Activated CD4-positive, alpha-beta T cell treated with anti-CD3 and anti-CD28 coated beads, Interleukin-2, Interleukin-4, amounts not matched to agents 100 ng/mL and 50 ng/mL, durations not matched to agents 16 hours and 8 hours (primary cell): Measurements from ENCODE around the gene NLRP7.
"Not testable (repeated sequence)": the region's sequence is repeated elsewhere in the genome, so short reads cannot be mapped to it uniquely, and the experiment has no call there.

Experiments
- DNase-seq: peaks from one replicate; pipeline ENCODE4 v3.0.0-alpha.2; 2020; ENCODE audit warnings: low spot score

NLRP7 gene

GRCh38 chr19:54919646-54920563 lies 27.4 kb downstream of the NLRP7 start:
- DNase-seq, result not testable (repeated sequence)

- no peak for DNase-seq
Observed at GRCh38 chr19:54918499-54918898, 28.8 kb downstream of the NLRP7 start.

- DNase-seq, result no peak
Observed at GRCh38 chr19:54916822-54917221, 30.5 kb downstream of the NLRP7 start.

DNA sequence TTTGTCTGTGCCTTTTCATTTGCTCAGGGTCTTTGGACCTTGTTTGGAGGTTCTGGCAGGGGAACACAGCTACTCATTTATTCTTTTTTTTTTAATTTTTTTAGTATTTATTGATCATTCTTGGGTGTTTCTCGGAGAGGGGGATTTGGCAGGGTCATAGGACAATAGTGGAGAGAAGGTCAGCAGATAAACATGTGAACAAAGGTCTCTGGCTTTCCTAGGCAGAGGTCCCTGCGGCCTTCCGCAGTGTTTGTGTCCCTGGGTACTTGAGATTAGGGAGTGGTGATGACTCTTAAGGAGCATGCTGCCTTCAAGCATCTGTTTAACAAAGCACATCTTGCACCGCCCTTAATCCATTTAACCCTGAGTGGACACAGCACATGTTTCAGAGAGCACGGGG lies 39.4 kb downstream of the NLRP7 start:
- not testable (repeated sequence) for DNase-seq

- no peak for DNase-seq
Observed at GRCh38 chr19:54906819-54907218, 40.5 kb downstream of the NLRP7 start.

GRCh38 chr19:54905803-54906511 lies 41.4 kb downstream of the NLRP7 start, which contains the start of gene NCR1:
Gene NCR1, plus strand, starts transcription at chr19:54906148. Its CDS starts 40 bp downstream, at chr19:54906188.
- peak; percentile 1 for DNase-seq

DNA sequence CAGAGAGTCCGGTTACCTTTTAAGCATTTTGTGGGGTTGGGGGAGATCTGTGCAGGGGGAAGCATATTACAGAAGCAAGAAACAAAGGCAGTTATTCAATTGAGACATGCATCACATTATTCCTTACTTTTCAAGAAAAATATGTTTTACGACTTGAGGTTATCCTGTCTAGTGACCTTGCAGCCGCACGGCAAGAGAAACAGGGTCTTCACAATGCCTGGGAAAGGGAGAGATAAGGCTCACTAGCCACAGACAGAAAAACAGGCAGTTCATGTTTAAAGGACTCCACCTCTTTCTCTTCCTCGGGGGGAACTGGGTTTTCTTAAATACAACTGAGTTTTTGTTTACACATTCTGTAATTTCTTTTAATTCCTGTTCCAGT lies 41.9 kb downstream of the NLRP7 start:
- DNase-seq, result no peak

GRCh38 chr19:54904261-54904660 lies 43.1 kb downstream of the NLRP7 start:
- not testable (repeated sequence) for DNase-seq

DNA sequence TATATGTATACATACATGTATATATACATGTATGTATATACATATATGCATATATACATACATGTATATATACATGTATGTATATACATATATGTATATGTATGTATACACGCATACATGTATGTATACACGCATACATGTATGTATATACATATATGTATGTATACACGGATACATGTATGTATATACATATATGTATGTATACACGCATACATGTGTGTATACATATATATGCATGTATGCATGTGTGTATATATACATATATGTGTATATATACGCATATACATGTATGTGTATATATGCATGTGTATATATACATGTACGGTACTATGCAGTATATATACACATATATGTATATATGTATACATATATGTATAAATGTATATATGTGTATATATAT lies 44.0 kb downstream of the NLRP7 start:
- DNase-seq, result no peak

- DNase-seq, result no peak
Observed at GRCh38 chr19:54902061-54902460, 45.3 kb downstream of the NLRP7 start.

DNA sequence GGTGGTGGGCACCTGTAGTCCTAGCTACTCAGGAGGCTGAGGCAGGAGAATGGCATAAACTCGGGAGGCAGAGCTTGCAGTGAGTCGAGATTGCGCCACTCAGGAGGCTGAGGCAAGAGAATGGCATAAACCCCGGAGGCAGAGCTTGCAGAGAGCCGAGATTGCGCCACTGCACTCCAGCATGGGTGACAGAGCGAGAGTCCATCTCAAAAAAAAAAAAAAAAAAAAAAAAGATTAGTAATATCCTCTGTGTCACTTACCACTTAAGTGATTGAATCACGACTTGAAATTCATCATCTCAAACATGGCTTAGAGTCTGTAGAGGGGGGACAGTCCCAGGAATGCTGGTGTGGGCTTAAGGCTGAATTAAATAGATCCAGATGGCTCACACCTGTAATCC lies 46.2 kb downstream of the NLRP7 start:
- not testable (repeated sequence) for DNase-seq

DNA sequence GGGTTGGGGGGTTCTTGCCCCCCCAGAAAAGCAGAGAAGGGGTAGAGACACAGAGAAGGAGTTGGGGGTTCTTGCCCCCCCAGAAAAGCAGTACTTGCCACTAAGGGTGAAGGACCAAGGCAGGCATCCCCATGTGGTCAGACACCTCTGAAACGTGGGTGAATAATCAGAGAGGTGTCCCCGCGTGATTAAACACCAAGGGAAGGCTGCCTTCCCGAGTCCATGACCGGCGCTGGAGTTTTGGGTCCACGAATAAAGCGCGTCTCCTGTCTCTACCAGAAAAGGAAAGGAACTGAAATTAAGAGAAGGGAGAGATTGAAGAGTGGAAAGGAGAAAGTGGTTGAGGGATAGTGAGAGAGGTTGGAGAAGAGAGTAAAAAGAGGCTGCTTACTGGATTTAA lies 47.7 kb downstream of the NLRP7 start:
- not testable (repeated sequence) for DNase-seq

DNA sequence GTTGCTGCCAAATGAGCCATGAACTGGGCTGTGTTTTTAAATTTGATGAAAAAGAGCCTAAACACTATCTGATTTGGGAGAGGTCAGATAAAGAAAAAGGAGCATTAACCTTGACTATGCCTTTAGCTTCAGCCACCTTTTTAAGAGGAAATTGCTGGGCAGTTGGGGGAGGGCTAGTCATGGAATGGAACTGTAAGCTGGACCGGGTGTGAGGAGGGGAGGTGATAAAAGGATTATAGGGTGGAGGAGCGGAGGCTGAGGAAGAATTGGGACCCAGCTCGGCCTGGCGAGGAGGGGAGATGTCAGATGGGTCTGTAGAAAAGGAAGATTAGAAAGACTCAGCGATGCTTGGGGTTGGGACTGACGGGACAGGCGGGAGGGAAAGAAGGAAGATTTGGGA lies 48.6 kb downstream of the NLRP7 start:
- not testable (repeated sequence) for DNase-seq

- no peak for DNase-seq
Observed at GRCh38 chr19:54896036-54896435, 51.3 kb downstream of the NLRP7 start.

GRCh38 chr19:54894106-54894505 lies 53.2 kb downstream of the NLRP7 start:
- DNase-seq, result not testable (repeated sequence)

DNA sequence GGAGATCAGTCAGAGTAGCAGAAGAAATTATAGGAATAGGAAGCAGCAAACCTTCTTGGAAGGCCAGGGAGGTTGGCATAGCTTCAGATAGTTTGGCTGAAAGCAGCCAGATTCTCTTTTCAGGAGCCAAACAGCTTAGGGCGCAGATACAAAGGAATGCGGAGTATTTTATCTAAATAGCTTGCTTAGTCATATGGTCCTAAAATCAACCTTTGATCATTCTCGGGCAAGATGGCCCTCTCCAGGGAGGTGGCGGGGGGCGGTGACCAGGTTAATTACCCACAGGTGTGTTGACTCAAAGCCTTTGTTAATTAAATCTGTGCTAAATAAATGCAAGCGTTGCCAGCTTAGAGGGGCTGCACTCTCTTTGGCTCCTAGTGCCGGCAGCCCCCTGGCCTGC lies 53.9 kb downstream of the NLRP7 start:
- no peak for DNase-seq

- DNase-seq, result no peak
Observed at GRCh38 chr19:54889566-54889965, 57.8 kb downstream of the NLRP7 start.

- no peak for DNase-seq
Observed at GRCh38 chr19:54888239-54888638, 59.1 kb downstream of the NLRP7 start.

GRCh38 chr19:54883228-54883627 lies 64.1 kb downstream of the NLRP7 start:
- DNase-seq, result no peak

DNA sequence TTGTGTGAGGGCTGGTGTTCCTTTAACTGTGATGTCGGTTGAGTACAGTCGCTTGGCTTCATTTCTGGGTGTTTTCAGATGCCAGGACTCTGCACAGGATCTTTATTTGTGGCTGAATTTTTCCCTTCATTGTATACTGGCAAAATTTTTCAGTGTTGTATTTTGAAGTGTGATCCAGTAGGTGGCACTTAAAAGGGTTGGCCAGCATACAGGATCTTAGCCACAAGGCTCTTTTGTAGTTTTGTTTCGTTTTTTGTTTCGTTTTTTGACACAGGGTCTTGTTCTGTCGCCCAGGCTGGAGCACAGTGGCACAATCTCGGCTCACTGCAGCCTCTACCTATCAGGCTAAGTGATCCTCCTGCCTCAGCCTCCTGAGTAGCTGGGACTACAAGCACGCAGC lies 64.6 kb downstream of the NLRP7 start:
- DNase-seq, result peak; percentile 31

GRCh38 chr19:54881884-54882283 lies 65.4 kb downstream of the NLRP7 start:
- no peak for DNase-seq

- no peak for DNase-seq
Observed at GRCh38 chr19:54877471-54877870, 69.9 kb downstream of the NLRP7 start.

- no peak for DNase-seq
Observed at GRCh38 chr19:54875506-54875905, 71.8 kb downstream of the NLRP7 start.
